Muscle of arm (tissue), 14 donors: ENCODE data around the gene BICRAL. TPM values are rescaled to one million over a fixed set of nuclear protein-coding genes. Genes with fewer than 3 reads are reported as not detected.
"Not testable (repeated sequence)": the region's sequence is repeated elsewhere in the genome, so short reads cannot be mapped to it uniquely, and the experiment has no call there.

ENCODE experiments used
- DNase-seq: peaks from one replicate; pipeline ENCODE4 v3.0.0-alpha.2; 2013
- long read RNA-seq, 11 donors: transcript quantifications; one replicate each; lab custom pipeline, GENCODE V29; 2026
- polyA plus RNA-seq, 12 donors: library from polyadenylated mRNA; unstranded; fragments of 120-200 nt; gene quantifications; one replicate each; pipeline ENCODE4 v1.2.1, GENCODE V29; 2013; ENCODE audit not compliant: insufficient read length in 12 of 12

BICRAL gene, protein sequence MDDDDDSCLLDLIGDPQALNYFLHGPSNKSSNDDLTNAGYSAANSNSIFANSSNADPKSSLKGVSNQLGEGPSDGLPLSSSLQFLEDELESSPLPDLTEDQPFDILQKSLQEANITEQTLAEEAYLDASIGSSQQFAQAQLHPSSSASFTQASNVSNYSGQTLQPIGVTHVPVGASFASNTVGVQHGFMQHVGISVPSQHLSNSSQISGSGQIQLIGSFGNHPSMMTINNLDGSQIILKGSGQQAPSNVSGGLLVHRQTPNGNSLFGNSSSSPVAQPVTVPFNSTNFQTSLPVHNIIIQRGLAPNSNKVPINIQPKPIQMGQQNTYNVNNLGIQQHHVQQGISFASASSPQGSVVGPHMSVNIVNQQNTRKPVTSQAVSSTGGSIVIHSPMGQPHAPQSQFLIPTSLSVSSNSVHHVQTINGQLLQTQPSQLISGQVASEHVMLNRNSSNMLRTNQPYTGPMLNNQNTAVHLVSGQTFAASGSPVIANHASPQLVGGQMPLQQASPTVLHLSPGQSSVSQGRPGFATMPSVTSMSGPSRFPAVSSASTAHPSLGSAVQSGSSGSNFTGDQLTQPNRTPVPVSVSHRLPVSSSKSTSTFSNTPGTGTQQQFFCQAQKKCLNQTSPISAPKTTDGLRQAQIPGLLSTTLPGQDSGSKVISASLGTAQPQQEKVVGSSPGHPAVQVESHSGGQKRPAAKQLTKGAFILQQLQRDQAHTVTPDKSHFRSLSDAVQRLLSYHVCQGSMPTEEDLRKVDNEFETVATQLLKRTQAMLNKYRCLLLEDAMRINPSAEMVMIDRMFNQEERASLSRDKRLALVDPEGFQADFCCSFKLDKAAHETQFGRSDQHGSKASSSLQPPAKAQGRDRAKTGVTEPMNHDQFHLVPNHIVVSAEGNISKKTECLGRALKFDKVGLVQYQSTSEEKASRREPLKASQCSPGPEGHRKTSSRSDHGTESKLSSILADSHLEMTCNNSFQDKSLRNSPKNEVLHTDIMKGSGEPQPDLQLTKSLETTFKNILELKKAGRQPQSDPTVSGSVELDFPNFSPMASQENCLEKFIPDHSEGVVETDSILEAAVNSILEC
- 100 to 1,000 TPM in 1 of 12 donors, 10 to 100 TPM in 11; 11.7 to 127 (median 14.3) TPM for polyA plus RNA-seq
- long read RNA-seq, donor 1, result 0 reads
- long read RNA-seq, donor 2, partial matches to known transcripts, result 11 of 11 reads
- long read RNA-seq, donor 2, other reads (novel, unspliced or antisense), result 0 of 11 reads
- long read RNA-seq, donor 3, result 0 reads
- long read RNA-seq, donor 4, partial matches to known transcripts, result 7 of 7 reads
- long read RNA-seq, donor 4, other reads (novel, unspliced or antisense), result 0 of 7 reads
- long read RNA-seq, donor 5, partial matches to known transcripts, result 16 of 16 reads
- long read RNA-seq, donor 5, other reads (novel, unspliced or antisense), result 0 of 16 reads
- long read RNA-seq, donor 6, result 0 reads
- long read RNA-seq, donor 7, result 0 reads
- long read RNA-seq, donor 8, result 0 reads
- long read RNA-seq, donor 9, result 0 reads
- long read RNA-seq, donor 10, partial matches to known transcripts, result 11 of 11 reads
- long read RNA-seq, donor 10, other reads (novel, unspliced or antisense), result 0 of 11 reads
- long read RNA-seq, donor 11, result 0 reads

DNA sequence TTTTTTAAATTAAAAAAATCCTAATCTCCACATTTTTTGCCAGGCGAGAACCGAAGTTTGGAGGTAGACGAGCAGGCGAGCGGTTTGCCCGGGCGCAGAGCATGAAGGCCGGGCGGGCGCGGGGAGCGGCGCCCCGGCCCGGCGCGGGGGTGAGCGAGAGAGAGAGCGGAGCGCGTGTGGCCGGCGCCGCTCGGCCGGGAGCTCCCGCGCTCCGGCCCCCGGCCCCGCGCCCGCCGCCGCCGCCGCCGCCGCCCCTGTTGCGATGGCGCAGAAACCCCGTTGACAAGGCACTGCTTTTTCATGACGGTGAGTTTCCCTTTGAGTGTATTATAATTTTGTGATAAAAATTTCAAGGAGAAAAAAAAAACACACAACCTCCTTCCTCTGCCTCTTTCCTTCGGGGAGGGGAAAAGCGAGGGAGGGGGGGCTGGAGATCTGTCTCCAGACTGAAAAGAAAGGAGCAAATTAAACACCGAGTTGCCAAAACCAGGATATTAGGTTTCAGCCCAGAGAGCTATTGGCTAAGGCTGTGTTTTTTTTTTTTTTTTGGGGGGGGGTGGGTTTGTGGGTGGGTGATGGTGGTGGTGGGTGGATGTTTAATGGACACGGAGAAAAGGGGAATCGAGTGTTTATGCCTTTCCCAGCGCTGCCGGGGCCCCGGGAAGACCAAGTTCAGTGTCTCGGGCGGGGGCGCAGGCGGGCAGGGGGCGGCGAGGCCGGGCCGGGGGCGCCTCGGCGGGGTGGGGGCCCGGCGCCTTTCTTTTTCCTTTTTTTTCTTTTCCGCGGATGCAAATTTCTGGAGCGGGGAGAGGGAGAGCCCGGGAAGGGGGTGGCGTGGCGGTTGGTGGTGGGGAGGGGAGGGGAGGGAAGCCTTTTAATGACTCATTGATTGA is at the start of gene BICRAL:
BICRAL (plus strand) TSS at position 257 of the 893 bp plus-strand sequence. CDS start 39,971 bp downstream, outside the sequence.
- peak; percentile 85 for DNase-seq

DNA sequence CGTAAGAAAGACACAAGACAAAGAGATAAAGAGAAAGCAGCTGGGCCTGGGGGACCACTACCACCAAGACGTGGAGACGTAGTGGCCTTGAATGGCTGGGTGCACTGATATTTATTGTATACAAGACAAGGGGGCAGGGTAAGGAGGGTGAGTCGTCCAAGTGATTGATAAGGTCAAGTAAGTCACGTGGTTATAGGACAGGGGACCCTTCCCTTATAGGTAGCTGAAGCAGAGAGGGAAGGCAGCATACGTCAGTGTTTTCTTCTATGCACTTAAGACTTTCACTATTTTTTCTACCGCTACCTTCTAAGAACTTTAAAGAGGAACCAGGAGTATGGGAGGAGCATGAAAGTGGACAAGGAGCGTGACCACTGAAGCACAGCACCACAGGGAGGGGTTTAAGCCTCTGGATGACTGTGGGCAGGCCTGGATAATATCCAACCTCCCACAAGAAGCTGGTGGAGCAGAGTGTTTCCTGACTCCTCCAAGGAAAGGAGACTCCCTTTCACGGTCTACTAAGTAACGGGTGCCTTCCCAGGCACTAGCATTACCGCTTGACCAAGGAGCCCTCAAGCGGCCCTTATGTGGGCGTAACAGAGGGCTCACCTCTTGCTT is 47.9 kb upstream of the BICRAL start:
- not testable (repeated sequence) for DNase-seq

DNA sequence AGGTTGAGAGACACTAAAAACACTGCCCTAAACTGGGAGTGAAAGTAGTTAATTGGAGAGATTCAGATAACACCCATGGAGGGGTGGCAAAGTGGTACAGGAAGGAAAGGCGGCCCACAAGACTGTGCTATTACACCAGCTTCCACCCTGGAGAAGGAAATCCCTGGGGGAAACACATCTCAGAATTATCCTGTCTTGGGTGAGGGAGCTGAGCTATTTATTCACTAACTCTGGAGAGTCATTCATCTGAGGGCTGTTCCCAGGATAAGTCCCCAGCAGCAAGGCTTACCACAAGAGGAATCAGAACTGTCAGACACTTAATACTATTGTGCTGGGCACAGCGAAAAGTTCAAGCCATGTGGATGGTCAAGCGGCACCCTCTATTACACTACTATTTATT is 45.9 kb upstream of the BICRAL start:
- no peak for DNase-seq

DNA sequence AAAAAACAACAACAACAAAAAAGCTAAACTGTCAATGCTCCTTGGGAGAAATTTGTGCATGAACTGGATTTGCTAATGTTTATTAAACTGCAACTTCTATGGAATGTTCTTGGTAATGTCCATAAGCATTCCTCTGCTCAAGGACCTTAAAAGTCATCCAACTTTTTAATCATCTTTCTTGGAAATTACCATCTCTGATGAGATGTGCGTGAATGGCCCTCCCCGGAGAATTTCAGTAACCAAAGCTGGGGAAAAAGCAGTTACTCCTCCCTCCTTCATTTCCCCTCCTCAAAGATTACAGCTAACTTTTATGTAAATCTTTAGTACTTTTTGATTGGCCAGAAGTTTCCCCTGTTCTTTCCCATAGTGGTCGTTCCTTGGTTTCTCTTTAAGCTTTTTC is 41.1 kb upstream of the BICRAL start:
- no peak for DNase-seq

DNA sequence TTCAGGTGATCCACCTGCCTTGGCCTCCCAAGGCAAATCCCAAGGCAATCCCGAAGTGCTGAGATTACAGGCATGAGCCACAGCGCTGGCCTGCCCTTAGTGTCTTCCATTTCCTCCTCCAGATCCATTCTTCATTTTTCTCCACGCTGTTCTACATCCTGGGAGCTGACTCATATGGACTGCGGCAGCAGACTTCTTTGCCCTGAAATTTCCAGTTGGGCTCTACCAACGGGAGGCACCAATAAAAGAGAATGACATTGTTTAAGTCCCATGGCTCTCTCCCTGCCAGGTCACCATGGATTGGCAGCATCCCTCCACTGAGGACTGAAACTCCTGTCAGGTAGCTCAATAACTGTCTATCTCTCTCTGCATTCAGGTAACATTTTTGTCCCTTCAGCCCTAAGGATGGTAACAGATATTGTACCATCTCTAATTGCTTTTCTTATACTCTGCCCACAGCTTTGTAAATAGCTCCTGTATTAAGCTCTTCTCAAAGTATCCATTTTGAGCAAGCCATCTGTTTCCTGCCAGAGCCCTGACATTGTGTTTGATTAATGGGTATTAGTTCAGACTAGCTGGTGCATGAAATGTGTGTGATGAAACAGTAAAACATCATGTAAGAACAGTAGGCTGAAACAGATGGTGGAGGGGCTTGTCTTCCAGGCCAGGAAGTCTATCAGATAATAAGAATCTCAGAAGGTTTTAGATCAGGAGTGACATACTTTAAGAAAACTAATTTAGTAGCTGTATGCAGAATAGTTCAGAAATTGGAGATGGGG is 39.5 kb upstream of the BICRAL start:
- DNase-seq, result no peak

DNA sequence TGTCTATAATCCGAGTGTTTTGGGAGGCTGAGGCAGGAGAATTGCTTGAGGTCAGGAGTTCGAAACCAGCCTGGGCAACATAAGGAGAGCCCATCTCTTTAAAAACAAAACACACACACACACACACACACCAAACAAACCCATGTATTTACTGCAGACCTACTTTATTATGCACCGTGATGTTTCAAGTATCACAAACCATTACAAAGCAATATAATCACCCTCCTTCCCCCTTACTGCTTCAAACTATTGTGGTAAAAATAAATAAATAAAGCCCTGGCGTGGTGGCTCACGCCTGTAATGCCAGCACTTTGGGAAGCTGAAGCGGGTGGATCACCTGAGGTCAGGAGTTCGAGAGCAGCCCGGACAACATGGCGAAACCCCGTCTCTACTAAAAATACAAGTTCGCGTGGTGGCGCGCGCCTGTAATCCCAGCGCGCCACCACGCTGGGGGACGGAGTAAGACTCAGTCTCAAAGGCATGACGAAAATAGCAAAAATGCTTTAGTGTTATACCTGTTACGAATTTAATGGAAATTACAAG is 37.4 kb upstream of the BICRAL start:
- DNase-seq, result no peak

DNA sequence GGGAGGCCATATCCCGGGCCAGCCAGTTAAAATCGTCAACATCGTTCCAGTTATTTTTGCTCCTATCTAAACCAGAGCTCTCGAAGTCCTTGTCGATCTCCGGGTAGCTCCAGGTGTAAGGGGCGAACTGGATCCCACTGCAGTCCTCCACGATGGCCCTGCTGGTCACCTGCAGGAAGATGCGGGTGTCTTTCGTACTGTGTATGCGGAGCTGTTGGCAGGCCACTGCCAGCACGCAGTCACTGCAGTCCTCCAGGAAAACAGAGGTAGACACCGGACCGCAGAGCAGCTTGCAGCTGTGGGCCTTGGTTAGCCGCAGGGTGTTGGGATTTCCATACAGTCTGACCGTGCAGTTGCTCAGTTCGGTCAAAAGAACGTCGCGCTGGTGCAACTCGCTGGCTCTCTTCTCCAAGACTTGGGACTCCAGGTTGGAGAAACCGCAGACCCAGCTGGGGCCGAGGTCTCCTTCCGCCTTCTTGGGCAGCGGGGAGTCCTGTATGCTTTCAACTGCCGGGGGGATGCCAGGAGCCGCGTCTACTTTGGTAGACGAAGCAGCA is 36.7 kb upstream of the BICRAL start:
- DNase-seq, result peak; percentile 33

DNA sequence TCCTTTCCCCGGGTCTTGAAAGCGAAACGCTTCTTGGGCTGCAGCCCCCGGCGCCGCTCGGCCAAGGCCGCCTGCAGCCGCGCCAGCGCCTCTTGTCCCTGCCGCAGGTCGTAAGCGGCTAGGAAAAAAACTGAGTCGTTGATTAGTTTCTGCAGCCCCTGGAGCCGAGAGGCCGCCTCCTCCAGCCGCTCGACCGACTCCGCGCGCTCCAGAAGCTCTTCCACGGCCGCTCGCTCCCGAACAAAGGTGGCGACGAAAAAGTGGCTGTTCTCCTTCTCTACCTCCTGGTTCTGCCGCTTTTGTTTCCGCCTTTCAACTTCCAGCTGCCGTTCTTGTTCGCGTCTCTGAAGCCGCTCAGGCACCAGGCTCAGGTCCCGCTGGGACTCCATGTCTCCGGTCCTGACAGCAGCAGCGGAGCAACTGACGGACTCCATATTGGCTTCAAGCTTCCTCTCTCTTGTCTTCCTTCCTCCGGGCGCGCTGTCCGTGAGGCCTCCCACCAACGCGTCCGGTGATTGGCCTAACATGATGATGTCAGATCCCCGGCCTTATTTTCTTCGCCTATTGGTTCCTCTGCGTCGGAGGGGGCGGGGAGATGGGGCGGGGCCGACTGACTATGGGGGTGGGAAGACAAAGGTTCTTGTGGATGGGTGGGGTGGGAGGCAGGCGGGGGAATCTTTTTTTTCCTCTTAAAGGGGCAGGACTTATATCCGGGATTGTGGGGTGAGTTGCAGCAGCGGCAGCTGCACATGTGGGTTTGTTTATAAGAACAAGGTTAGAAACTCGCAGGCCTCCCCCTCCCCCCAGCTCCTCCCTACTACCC is 36.0 kb upstream of the BICRAL start, which contains the start of gene TBCC:
TBCC (minus strand) TSS at position 464 of the 823 bp plus-strand sequence; CDS start at position 434, 30 bp downstream.
- peak; percentile 98 for DNase-seq

DNA sequence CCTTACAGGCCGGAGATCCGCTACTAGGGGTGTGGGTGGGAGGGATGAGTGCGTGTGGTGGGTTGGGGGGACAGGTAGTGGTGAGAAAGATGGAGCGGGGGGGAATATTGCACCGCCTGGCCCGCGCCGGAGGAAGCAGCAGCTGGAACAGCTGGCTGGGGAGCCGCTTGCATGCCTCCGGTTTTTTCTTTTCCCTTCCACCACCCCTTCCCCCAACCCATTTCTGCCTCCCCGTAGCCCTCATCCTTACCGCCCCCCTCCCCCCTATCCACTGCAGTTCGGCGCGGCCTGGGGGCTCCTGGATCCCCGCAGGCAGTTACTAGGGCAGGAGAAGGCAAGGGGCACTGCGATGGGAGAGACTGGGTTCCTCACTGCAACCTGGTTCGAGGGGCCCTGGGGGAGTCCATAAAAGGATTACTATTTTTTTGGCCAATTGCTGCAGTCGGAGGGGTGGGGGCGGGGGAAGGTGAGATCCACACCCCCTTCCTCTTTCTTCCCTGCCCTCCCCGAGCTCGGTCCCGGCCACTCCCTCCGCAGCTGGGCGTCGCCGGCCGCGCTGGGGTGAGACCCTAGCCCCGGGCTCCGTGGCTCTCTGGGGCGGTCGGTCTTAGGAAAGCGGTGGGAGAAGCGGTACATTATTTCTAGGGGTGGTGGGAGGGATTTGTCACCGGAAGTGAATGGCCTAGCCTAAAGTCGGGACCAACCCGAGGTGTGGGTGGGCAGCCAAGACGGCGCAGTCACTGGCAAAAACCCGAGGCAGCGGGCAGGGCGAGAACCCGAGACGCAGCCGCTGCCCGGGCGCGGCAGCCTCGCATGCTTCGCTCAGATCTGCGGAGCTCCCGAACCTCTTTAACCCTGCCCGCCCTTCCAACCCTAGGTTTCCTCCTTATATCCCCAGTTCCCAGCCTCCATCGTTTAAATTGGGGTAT is 35.1 kb upstream of the BICRAL start:
- peak; percentile 86 for DNase-seq

DNA sequence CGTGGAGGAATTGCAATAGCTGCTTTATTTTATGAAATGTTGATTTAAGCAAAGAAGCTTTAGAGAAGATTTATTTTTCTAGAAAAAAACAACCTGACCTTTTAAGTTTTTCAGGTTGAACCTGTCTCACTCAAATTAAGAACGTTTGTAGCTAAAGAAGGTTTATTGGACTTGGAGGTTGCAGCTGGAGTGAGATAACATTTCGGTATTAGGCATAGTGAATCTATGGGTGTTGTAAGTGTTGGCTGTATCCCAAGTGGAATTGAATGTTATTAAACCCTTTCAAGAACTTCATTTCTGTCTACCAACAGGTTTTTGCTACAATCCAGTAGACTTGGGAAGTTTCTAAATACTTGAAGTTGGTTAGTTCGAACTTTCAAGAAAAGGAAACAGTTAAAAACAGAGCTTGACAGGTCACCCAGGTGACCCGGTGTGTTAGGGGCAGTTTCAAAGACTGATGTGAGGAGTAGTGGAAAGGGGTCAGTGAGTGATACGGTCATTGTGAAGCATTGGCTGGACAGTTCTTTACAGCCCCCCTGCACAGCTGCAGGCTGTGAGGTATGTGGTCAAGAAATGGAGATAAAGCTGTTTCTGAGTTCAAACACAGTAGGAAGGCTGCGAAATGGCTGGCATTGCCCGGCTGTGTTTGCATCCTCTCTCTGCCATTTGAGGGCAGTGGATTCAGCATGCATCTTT is 33.5 kb upstream of the BICRAL start:
- no peak for DNase-seq

DNA sequence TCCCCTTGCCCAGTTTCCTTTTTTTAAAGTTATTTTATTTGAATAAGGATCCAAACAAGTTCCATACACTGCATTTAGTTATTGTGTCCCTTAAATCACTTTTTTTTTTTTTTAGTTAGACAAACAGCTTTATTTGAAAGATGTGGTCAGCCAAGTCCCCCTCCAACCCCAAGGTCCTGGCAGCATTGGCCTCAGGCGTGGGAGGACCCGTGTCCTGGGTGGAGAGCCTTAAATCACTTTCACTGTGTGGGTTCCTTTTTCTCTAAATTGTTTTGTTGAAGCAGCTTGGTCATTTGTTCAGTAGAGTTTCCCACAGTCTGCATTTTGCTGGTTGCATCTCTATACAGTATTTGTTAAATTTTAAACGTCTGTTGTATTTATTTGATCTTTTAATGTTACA is 30.8 kb upstream of the BICRAL start:
- DNase-seq, result no peak

DNA sequence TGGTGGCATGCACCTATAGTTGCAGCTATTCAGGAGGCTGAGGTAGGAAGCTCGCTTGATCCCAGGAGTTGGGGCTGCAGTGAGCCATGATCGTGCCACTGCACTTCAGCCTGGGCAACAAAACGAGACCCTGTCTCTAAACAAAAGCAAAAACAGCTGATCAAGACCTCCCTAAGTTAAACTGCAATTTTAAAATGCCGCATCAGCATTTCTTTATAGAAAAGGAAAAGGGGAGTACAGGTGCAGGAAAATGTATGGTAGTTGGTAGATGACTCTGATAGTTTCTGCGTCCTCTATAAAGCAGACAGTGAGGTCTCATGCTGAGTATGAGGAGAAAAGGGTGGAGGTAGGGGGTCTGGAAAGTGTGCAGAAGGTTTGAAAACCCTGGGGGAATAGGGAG is 27.1 kb upstream of the BICRAL start:
- DNase-seq, result no peak

DNA sequence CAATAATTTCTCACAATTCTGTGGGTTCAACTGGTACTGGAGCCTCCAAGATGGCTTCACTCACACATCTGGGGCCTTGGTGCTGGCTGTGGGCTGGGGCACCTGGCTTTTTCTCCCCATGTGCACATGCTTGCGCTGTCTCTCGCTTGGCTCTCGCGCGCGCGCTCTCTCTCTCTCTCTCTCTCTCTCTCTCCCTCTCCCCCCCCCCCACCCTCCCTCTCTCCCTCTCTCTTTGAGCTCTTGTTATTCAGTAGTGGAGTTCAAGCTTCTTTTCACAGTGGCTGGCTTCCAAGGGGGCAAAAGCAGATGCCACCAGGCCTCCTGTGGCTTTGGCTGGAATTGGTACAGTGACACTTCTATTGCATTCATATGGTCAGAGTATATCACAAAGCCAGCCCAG is 25.1 kb upstream of the BICRAL start:
- DNase-seq, result no peak

DNA sequence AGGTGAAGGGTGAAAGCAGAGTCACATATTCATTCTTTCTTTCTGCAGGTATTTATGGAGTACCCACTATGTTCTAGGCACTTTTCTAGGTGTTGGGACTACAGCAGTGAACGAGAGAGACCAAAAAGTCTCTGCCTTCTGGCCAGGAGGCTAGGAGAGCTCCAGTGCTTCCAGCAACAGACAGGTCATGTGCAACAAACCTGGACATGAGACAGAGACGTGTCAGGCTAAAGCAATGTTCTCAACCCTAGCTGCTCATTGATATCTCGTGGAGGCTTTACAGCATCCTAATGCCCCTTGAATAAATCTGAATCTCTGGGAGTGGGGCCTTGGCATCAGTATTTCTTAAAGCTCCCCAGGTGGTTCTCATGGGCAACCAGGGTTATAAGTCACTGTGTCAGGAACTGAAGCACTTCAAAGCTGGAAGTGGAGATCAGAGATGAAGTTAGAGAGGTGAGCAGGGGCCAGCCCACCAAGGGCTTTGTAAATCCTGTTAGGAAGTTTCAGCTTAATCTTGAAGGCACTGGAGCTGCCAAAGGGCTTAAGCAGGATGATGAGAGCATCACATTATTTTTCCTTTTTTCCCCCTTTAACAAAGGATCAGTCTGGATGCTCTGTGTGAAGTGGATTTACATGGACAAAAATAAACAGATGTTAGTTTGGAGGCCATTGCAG is 23.0 kb upstream of the BICRAL start:
- no peak for DNase-seq
